ENCODE measurements around the gene TNFAIP8. TPM values are rescaled to one million over a fixed set of nuclear protein-coding genes. Genes with fewer than 3 reads are reported as not detected.
A peak's percentile ranks its signal among the peaks of the same experiment; 100 is the strongest.

Gene TNFAIP8
- total and polyA plus RNA-seq, 5 donors from 2014 or later = 120 to 244 (median 196) TPM

GRCh38 chr5:119330367-119331183 is 25.2 kb upstream of the TNFAIP8 start:
- DNase-seq (peak; percentile 24 to 78 (median 72)), ATAC-seq (ENCODE audit: low read depth in 2 of 2) (peak; percentile 52 to 62)
- H3K36me3 ChIP-seq (ENCODE audit: control insufficient read depth, insufficient read depth, low read length) = no peaks in the 10 kb centered on the region
- Mint-ChIP-seq H3K4me1 (peaks cover 49 to 94% (median 75%) of the 10 kb centered on the region in 4 donors), H3K27ac (peak overlapping the region; percentile 90 to 99 (median 96)), H3K4me3 (peak overlapping the region; percentile 79 to 92 (median 90)), H3K36me3 (peaks cover 11% of the 10 kb centered on the region), H3K27me3 (no peaks in the 10 kb centered on the region), H3K9me3 (no peaks in the 10 kb centered on the region)
- peaks cover 90% of the 10 kb centered on the region for H3K4me1 ChIP-seq (ENCODE audit: control insufficient read depth, insufficient read depth, low read length, poor library complexity, severe bottlenecking)
- peak overlapping the region; percentile 87 for H3K4me3 ChIP-seq (ENCODE audit: low read depth, low read length)
- peak overlapping the region; percentile 85 for H3K27ac ChIP-seq (ENCODE audit: insufficient read depth, low read length, poor library complexity, severe bottlenecking)
- H3K27me3 ChIP-seq (ENCODE audit: control insufficient read depth, insufficient read depth, low read length) = no peaks in the 10 kb centered on the region
- H3K9me3 ChIP-seq (ENCODE audit: control insufficient read depth in 2 of 2, low read length in 2 of 2) = no peaks in the 10 kb centered on the region

- H3K4me1 ChIP-seq (ENCODE audit: control insufficient read depth, insufficient read depth, low read length, poor library complexity, severe bottlenecking) = peaks cover 90% of the 10 kb centered on the region
- no peaks in the 10 kb centered on the region for H3K27me3 ChIP-seq (ENCODE audit: control insufficient read depth, insufficient read depth, low read length)
- no peaks in the 10 kb centered on the region for H3K9me3 Mint-ChIP-seq
- peaks cover 44 to 94% (median 73%) of the 10 kb centered on the region in 4 donors for H3K4me1 Mint-ChIP-seq
- no peak for DNase-seq
- no peak for ATAC-seq (ENCODE audit: low read depth in 2 of 2)
- H3K4me3 Mint-ChIP-seq = peak overlapping the region; percentile 89 to 92 (median 91)
- peak overlapping the region; percentile 87 for H3K4me3 ChIP-seq (ENCODE audit: low read depth, low read length)
- no peaks in the 10 kb centered on the region for H3K9me3 ChIP-seq (ENCODE audit: control insufficient read depth in 2 of 2, low read length in 2 of 2)
- peak overlapping the region; percentile 85 to 99 (median 90) for H3K27ac Mint-ChIP-seq
- H3K36me3 Mint-ChIP-seq = peaks cover 11% of the 10 kb centered on the region
- H3K36me3 ChIP-seq (ENCODE audit: control insufficient read depth, insufficient read depth, low read length) = no peaks in the 10 kb centered on the region
- peak overlapping the region; percentile 85 for H3K27ac ChIP-seq (ENCODE audit: insufficient read depth, low read length, poor library complexity, severe bottlenecking)
- no peaks in the 10 kb centered on the region for H3K27me3 Mint-ChIP-seq
These were observed 24.2 kb upstream of the TNFAIP8 start for GRCh38 chr5:119331566-119332095.

- Histone ChIP-seq H3K27me3 (ENCODE audit: control insufficient read depth, insufficient read depth, low read length) (no peaks in the 10 kb centered on the region), H3K36me3 (ENCODE audit: control insufficient read depth, insufficient read depth, low read length) (no peaks in the 10 kb centered on the region), H3K4me1 (ENCODE audit: control insufficient read depth, insufficient read depth, low read length, poor library complexity, severe bottlenecking) (peaks cover 90% of the 10 kb centered on the region), H3K27ac (ENCODE audit: insufficient read depth, low read length, poor library complexity, severe bottlenecking) (peak overlapping the region; percentile 85), H3K9me3 (ENCODE audit: control insufficient read depth in 2 of 2, low read length in 2 of 2) (no peaks in the 10 kb centered on the region), H3K4me3 (ENCODE audit: low read depth, low read length) (peak overlapping the region; percentile 87)
- Mint-ChIP-seq H3K27ac (peak overlapping the region; percentile 90 to 99 (median 90)), H3K4me3 (peak overlapping the region; percentile 89 to 92 (median 91)), H3K36me3 (peaks cover 10% of the 10 kb centered on the region), H3K4me1 (peaks cover 44 to 94% (median 72%) of the 10 kb centered on the region in 4 donors), H3K27me3 (no peaks in the 10 kb centered on the region), H3K9me3 (no peaks in the 10 kb centered on the region)
- ATAC-seq (ENCODE audit: low read depth in 2 of 2) (no peak), DNase-seq (no peak)
These were observed 23.6 kb upstream of the TNFAIP8 start for GRCh38 chr5:119332208-119332607.

- H3K36me3 Mint-ChIP-seq = peaks cover 10% of the 10 kb centered on the region
- peak overlapping the region; percentile 87 for H3K4me3 ChIP-seq (ENCODE audit: low read depth, low read length)
- peak in 1 of 3 donors; percentile 64 for DNase-seq
- H3K9me3 Mint-ChIP-seq = no peaks in the 10 kb centered on the region
- H3K27ac Mint-ChIP-seq = peak overlapping the region; percentile 90 to 99 (median 90)
- no peaks in the 10 kb centered on the region for H3K27me3 Mint-ChIP-seq
- H3K27ac ChIP-seq (ENCODE audit: insufficient read depth, low read length, poor library complexity, severe bottlenecking) = peak overlapping the region; percentile 85
- H3K4me1 ChIP-seq (ENCODE audit: control insufficient read depth, insufficient read depth, low read length, poor library complexity, severe bottlenecking) = peaks cover 90% of the 10 kb centered on the region
- H3K4me3 Mint-ChIP-seq = peak overlapping the region; percentile 89 to 92 (median 91)
- no peaks in the 10 kb centered on the region for H3K27me3 ChIP-seq (ENCODE audit: control insufficient read depth, insufficient read depth, low read length)
- ATAC-seq (ENCODE audit: low read depth in 2 of 2) = peak in 1 of 2 donors; percentile 9
- peaks cover 43 to 94% (median 72%) of the 10 kb centered on the region in 4 donors for H3K4me1 Mint-ChIP-seq
- H3K36me3 ChIP-seq (ENCODE audit: control insufficient read depth, insufficient read depth, low read length) = no peaks in the 10 kb centered on the region
- no peaks in the 10 kb centered on the region for H3K9me3 ChIP-seq (ENCODE audit: control insufficient read depth in 2 of 2, low read length in 2 of 2)
These were observed 22.8 kb upstream of the TNFAIP8 start for GRCh38 chr5:119332978-119333401.

GRCh38 chr5:119333421-119333851 is 22.4 kb upstream of the TNFAIP8 start:
- Mint-ChIP-seq H3K36me3 (peaks cover 10% of the 10 kb centered on the region), H3K27ac (peak overlapping the region; percentile 90 to 99 (median 90)), H3K27me3 (no peaks in the 10 kb centered on the region), H3K9me3 (no peaks in the 10 kb centered on the region), H3K4me1 (peaks cover 40 to 94% (median 72%) of the 10 kb centered on the region in 4 donors), H3K4me3 (peak overlapping the region; percentile 89 to 92 (median 91))
- ATAC-seq (ENCODE audit: low read depth in 2 of 2) (no peak), DNase-seq (no peak)
- H3K27ac ChIP-seq (ENCODE audit: insufficient read depth, low read length, poor library complexity, severe bottlenecking) = peak overlapping the region; percentile 85
- H3K27me3 ChIP-seq (ENCODE audit: control insufficient read depth, insufficient read depth, low read length) = no peaks in the 10 kb centered on the region
- peak overlapping the region; percentile 87 for H3K4me3 ChIP-seq (ENCODE audit: low read depth, low read length)
- H3K36me3 ChIP-seq (ENCODE audit: control insufficient read depth, insufficient read depth, low read length) = no peaks in the 10 kb centered on the region
- H3K4me1 ChIP-seq (ENCODE audit: control insufficient read depth, insufficient read depth, low read length, poor library complexity, severe bottlenecking) = peaks cover 90% of the 10 kb centered on the region
- no peaks in the 10 kb centered on the region for H3K9me3 ChIP-seq (ENCODE audit: control insufficient read depth in 2 of 2, low read length in 2 of 2)

GRCh38 chr5:119335261-119335677 is 20.6 kb upstream of the TNFAIP8 start:
- H3K4me3 Mint-ChIP-seq = peak overlapping the region; percentile 89 to 92 (median 91)
- H3K27me3 ChIP-seq (ENCODE audit: control insufficient read depth, insufficient read depth, low read length) = no peaks in the 10 kb centered on the region
- peaks cover 35 to 94% (median 70%) of the 10 kb centered on the region in 4 donors for H3K4me1 Mint-ChIP-seq
- no peaks in the 10 kb centered on the region for H3K27me3 Mint-ChIP-seq
- ATAC-seq (ENCODE audit: low read depth in 2 of 2) (no peak), DNase-seq (no peak)
- no peaks in the 10 kb centered on the region for H3K9me3 ChIP-seq (ENCODE audit: control insufficient read depth in 2 of 2, low read length in 2 of 2)
- peak overlapping the region; percentile 90 to 99 (median 94) for H3K27ac Mint-ChIP-seq
- H3K36me3 ChIP-seq (ENCODE audit: control insufficient read depth, insufficient read depth, low read length) = no peaks in the 10 kb centered on the region
- peak overlapping the region; percentile 87 for H3K4me3 ChIP-seq (ENCODE audit: low read depth, low read length)
- peaks cover 90% of the 10 kb centered on the region for H3K4me1 ChIP-seq (ENCODE audit: control insufficient read depth, insufficient read depth, low read length, poor library complexity, severe bottlenecking)
- no peaks in the 10 kb centered on the region for H3K9me3 Mint-ChIP-seq
- H3K27ac ChIP-seq (ENCODE audit: insufficient read depth, low read length, poor library complexity, severe bottlenecking) = peak overlapping the region; percentile 85
- peaks cover 7% of the 10 kb centered on the region for H3K36me3 Mint-ChIP-seq

GRCh38 chr5:119336262-119336661 is 19.6 kb upstream of the TNFAIP8 start:
- ATAC-seq (ENCODE audit: low read depth in 2 of 2) (peak in 1 of 2 donors; percentile 17), DNase-seq (no peak)
- no peaks in the 10 kb centered on the region for H3K9me3 Mint-ChIP-seq
- Histone ChIP-seq H3K4me3 (ENCODE audit: low read depth, low read length) (peak overlapping the region; percentile 87), H3K9me3 (ENCODE audit: control insufficient read depth in 2 of 2, low read length in 2 of 2) (no peaks in the 10 kb centered on the region), H3K4me1 (ENCODE audit: control insufficient read depth, insufficient read depth, low read length, poor library complexity, severe bottlenecking) (peaks cover 90% of the 10 kb centered on the region), H3K36me3 (ENCODE audit: control insufficient read depth, insufficient read depth, low read length) (no peaks in the 10 kb centered on the region), H3K27ac (ENCODE audit: insufficient read depth, low read length, poor library complexity, severe bottlenecking) (peak overlapping the region; percentile 85), H3K27me3 (ENCODE audit: control insufficient read depth, insufficient read depth, low read length) (no peaks in the 10 kb centered on the region)
- H3K36me3 Mint-ChIP-seq = peaks cover 7% of the 10 kb centered on the region
- peaks cover 35 to 94% (median 70%) of the 10 kb centered on the region in 4 donors for H3K4me1 Mint-ChIP-seq
- H3K4me3 Mint-ChIP-seq = peak overlapping the region; percentile 89 to 92 (median 91)
- H3K27me3 Mint-ChIP-seq = no peaks in the 10 kb centered on the region
- H3K27ac Mint-ChIP-seq = peak overlapping the region; percentile 90 to 99 (median 92)
